ENCODE measurements around the gene GALNTL6.

The GALNTL6 gene

GRCh38 chr4:172707622-172708021 lies 894.4 kb downstream of the GALNTL6 start:
- no peak for DNase-seq (ENCODE audit: extremely low read depth, low read depth)
- H3K4me3 ChIP-seq (replicated peaks; ENCODE audit: low read depth, low read length), result no peak overlapping the region
- TF ChIP-seq CTCF (IDR thresholded peaks at IDR 0.05; ENCODE audit: low read depth, low read length, missing control alignments), result no peak

GRCh38 chr4:172708184-172708583 lies 895.0 kb downstream of the GALNTL6 start:
- DNase-seq (ENCODE audit: extremely low read depth, low read depth), result no peak
- TF ChIP-seq CTCF (IDR thresholded peaks at IDR 0.05; ENCODE audit: low read depth, low read length, missing control alignments), result no peak
- H3K4me3 ChIP-seq (replicated peaks; ENCODE audit: low read depth, low read length), result no peak overlapping the region

GRCh38 chr4:172709376-172709775 lies 896.2 kb downstream of the GALNTL6 start:
- no peak for TF ChIP-seq CTCF (IDR thresholded peaks at IDR 0.05; ENCODE audit: low read depth, low read length, missing control alignments)
- no peak for DNase-seq (ENCODE audit: extremely low read depth, low read depth)

GRCh38 chr4:172716291-172716690 lies 903.1 kb downstream of the GALNTL6 start:
- TF ChIP-seq CTCF (IDR thresholded peaks at IDR 0.05; ENCODE audit: low read depth, low read length, missing control alignments), result no peak
- DNase-seq (ENCODE audit: extremely low read depth, low read depth), result no peak
- H3K4me3 ChIP-seq (replicated peaks; ENCODE audit: low read depth, low read length), result no peak overlapping the region

More at GRCh38 chr4:172709376-172709775, 896.2 kb downstream of the GALNTL6 start:
- no peak overlapping the region for H3K4me3 ChIP-seq (replicated peaks; ENCODE audit: low read depth, low read length)

GRCh38 chr4:172721659-172722058 lies 908.5 kb downstream of the GALNTL6 start:
- no peak for DNase-seq (ENCODE audit: extremely low read depth, low read depth)
- no peak for TF ChIP-seq CTCF (IDR thresholded peaks at IDR 0.05; ENCODE audit: low read depth, low read length, missing control alignments)
- H3K4me3 ChIP-seq (replicated peaks; ENCODE audit: low read depth, low read length), result no peak overlapping the region

- TF ChIP-seq CTCF (IDR thresholded peaks at IDR 0.05; ENCODE audit: low read depth, low read length, missing control alignments), result no peak
- H3K4me3 ChIP-seq (replicated peaks; ENCODE audit: low read depth, low read length), result no peak overlapping the region
- DNase-seq (ENCODE audit: extremely low read depth, low read depth), result no peak
Measured at GRCh38 chr4:172725581-172725980, 912.4 kb downstream of the GALNTL6 start.

- H3K4me3 ChIP-seq (replicated peaks; ENCODE audit: low read depth, low read length), result no peak overlapping the region
- no peak for DNase-seq (ENCODE audit: extremely low read depth, low read depth)
- TF ChIP-seq CTCF (IDR thresholded peaks at IDR 0.05; ENCODE audit: low read depth, low read length, missing control alignments), result no peak
Measured at GRCh38 chr4:172726001-172726423, 912.8 kb downstream of the GALNTL6 start.
